NT2/D1 (cell line): ENCODE measurements around the gene ACSBG1.

Experiments used
- DNase-seq: peaks from one replicate; pipeline ENCODE4 v3.0.0-alpha.2; 2011; ENCODE audit warnings: low read depth, low spot score
- H3K27me3 ChIP-seq: 2 replicates; pipeline ENCODE4 v1.6.0; 2011; ENCODE audit warnings: mild to moderate bottlenecking; ENCODE audit not compliant: insufficient read length, insufficient read depth
- H3K36me3 ChIP-seq: 2 replicates; pipeline ENCODE4 v1.6.1; 2011; ENCODE audit warnings: mild to moderate bottlenecking, low read length, mixed read lengths; ENCODE audit not compliant: insufficient read depth, insufficient read length
- H3K4me1 ChIP-seq: 2 replicates; pipeline ENCODE4 v1.5.1; 2011; ENCODE audit not compliant: insufficient read depth, insufficient read length
- H3K4me3 ChIP-seq: 2 replicates; pipeline ENCODE4 v1.5.1; 2011; ENCODE audit warnings: low read depth; ENCODE audit not compliant: insufficient read length
- H3K9ac ChIP-seq: 2 replicates; pipeline ENCODE4 v1.6.0; 2011; ENCODE audit warnings: low read depth; ENCODE audit not compliant: insufficient read length
- H3K9me3 ChIP-seq: 2 replicates; pipeline ENCODE4 v1.5.1; 2011; ENCODE audit warnings: mild to moderate bottlenecking, low read length; ENCODE audit not compliant: insufficient read depth
- SUZ12 ChIP-seq: IDR thresholded peaks from 2 replicates; pipeline ENCODE4 v1.6.1; 2011; ENCODE audit not compliant: insufficient read length, insufficient read depth; ENCODE audit errors: extremely low read depth
- YY1 ChIP-seq: IDR thresholded peaks from 2 replicates; pipeline ENCODE4 v1.6.1; 2011; ENCODE audit not compliant: insufficient read length, insufficient read depth
- ZNF274 ChIP-seq: IDR thresholded peaks from 2 replicates; pipeline ENCODE4 v1.6.1; 2011; ENCODE audit warnings: mild to moderate bottlenecking, low read depth, low read length

The ACSBG1 gene, protein sequence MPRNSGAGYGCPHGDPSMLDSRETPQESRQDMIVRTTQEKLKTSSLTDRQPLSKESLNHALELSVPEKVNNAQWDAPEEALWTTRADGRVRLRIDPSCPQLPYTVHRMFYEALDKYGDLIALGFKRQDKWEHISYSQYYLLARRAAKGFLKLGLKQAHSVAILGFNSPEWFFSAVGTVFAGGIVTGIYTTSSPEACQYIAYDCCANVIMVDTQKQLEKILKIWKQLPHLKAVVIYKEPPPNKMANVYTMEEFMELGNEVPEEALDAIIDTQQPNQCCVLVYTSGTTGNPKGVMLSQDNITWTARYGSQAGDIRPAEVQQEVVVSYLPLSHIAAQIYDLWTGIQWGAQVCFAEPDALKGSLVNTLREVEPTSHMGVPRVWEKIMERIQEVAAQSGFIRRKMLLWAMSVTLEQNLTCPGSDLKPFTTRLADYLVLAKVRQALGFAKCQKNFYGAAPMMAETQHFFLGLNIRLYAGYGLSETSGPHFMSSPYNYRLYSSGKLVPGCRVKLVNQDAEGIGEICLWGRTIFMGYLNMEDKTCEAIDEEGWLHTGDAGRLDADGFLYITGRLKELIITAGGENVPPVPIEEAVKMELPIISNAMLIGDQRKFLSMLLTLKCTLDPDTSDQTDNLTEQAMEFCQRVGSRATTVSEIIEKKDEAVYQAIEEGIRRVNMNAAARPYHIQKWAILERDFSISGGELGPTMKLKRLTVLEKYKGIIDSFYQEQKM

DNA sequence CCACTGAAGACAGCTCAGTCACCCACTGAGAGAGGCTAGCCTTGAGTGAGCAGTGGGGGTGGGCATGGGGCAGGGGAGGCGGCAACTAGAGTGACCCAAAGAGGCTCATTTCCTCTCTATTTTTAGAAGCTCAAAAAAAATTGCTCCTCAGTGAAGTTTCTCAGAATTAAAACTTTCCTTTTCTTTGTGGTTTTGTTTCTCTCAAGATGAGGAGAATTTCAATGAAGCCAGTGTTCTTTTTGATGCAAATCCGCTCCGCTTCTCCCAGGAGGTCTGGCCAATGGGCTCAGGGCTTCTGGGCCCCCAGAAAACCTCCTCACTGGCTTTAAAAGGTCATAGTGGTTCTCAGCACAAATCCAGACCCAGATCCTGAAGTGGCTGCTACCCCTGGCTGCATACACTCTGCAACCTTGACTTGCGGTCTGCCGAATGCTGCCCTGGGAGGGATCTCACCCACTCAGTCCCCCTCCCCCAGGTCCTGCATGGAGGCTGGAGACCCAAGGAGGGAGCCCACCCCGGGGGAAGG is at the start of gene ACSBG1:
Gene ACSBG1, minus strand, starts transcription at position 51 of the 526 bp plus-strand sequence. CDS start 64 bp downstream, outside the sequence.
- no peaks in the 10 kb centered on the region for H3K9me3 ChIP-seq
- TF ChIP-seq ZNF274 (no peak), SUZ12 (no peak), YY1 (no peak)
- H3K9ac ChIP-seq: peak within 1 kb of the TSS; percentile 14
- H3K4me3 ChIP-seq: no peak within 1 kb of the TSS
- peak; percentile 78 for DNase-seq
- peaks cover 14% of the 10 kb centered on the region for H3K4me1 ChIP-seq
- H3K36me3 ChIP-seq: no peaks in the 10 kb centered on the region
- no peaks in the 10 kb centered on the region for H3K27me3 ChIP-seq

DNA sequence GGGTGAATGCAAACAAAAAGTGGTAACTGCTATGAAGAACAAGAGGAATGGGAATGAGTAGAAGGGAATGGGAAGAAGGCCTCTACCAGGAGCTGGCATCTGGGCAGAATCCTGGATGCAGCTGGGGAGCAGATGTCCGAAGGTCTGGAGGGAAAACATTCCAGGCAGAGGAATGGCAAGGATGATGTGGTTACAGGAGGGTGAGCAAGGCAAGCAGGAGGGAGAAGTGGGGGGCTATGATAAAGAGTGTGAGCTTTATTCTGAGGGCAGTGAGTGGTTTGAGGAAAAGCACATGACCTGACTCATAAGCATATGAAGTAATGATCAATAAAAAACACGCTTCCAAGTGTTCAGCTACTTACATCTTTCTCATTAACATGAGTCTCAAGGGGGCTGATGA is 48.0 kb upstream of the ACSBG1 start:
- no peak overlapping the region for H3K9ac ChIP-seq
- peaks cover 75% of the 10 kb centered on the region for H3K36me3 ChIP-seq
- TF ChIP-seq ZNF274: no peak
- no peak for TF ChIP-seq YY1
- TF ChIP-seq SUZ12: no peak
- H3K4me1 ChIP-seq: no peaks in the 10 kb centered on the region
- no peaks in the 10 kb centered on the region for H3K27me3 ChIP-seq
- DNase-seq: no peak
- H3K4me3 ChIP-seq: no peak overlapping the region
- no peaks in the 10 kb centered on the region for H3K9me3 ChIP-seq

DNA sequence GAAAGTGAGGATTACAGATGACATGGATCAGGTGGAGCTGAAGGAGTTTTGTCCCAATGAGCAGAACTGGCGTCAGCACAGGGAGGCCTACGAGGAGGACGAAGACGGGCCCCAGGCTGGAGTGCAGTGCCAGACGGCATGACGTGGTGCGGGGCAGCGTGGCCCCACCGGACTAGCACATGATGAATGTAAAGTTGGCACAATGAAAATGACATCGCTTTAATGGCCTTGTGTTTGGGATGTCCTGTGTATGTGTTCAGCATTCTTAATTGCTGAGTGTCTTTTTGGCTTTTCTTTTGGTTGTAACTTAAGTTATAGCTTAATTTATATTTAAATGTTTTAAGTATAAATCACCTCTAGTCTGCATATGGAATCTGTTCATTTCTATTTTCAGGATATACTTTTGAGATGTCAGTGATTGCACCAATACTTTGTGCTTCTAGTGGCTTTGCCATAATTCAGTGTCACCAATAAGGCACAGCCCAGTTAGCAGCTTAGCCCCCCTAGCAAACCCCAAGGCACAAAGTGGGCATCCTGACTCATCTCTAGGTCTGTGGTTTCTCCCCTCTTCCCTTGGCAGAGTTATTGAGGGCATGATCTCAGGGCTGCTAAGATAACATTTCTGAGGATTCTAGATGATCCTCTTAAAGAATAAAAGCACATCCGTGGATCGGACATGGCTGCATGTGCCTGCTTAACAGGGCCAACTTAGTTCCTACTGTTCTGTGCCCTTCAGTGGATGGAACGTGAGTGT is 46.1 kb upstream of the ACSBG1 start:
- Histone ChIP-seq H3K4me1 (peaks cover 6% of the 10 kb centered on the region), H3K9me3 (no peaks in the 10 kb centered on the region), H3K36me3 (peaks cover 57% of the 10 kb centered on the region), H3K4me3 (no peak overlapping the region), H3K27me3 (no peaks in the 10 kb centered on the region), H3K9ac (no peak overlapping the region)
- DNase-seq: no peak
- no peak for TF ChIP-seq SUZ12
- no peak for TF ChIP-seq YY1
- no peak for TF ChIP-seq ZNF274

DNA sequence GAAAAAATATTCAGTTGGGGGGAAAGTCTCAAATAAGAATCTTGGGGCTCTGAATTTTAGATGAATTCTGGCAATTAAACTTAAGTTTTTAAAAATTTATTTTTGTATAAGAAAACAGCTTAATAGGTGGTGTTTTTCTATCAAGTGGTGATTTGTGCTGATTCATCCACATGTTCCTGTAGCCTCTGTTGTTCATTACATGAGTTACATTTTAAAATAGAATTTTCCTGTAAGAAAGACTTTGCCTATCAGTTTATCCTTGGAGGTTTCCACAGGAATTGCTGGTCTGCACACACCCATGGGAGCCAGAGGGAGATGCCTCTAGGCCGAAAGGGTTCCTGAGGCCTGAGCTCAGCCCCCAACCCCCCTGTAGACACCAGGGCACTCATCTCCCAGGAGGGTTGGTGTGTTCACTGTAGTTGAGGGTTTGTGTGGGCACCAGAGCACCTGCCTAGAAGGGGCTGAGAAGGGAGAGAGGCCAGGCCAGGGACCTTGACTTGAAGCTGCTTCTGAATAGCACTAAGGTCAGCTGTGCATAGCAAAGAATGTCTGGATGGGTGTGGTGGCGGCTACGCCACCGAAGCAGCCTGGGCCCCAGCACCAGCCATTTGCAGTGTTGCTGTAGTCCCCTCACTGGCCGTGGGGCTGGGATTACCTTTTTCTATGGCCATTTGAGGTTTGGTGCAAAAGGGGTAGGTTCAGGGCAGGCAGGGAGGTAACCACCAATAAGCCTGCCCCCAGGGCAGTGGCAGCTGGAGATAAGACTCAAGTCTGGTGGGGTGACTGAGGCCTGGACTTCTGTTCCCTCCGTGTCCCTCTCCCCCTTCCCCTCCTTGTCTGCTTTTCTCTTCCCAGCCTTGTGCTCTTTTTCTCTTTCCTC is 41.9 kb upstream of the ACSBG1 start:
- TF ChIP-seq ZNF274: no peak
- no peak for TF ChIP-seq YY1
- no peak for TF ChIP-seq SUZ12

DNA sequence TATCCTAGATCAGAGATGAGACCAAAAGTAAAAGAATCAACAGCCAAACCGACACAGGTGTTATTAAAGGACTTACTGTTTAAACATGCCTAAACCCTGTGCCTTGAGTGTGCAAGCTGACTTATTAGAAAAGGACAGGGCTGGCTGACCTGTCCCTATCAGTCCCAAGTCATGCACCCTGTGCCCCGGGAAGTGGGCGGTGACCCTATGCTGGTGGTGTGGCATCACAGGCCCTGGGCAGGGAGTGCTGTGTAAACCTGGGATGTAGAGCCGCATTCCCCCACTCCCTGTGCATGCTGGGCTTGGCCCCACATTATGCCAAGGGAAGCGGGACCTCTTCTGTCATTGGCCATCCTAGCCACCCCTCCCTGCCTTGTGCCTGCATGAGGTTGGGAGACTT is 40.6 kb upstream of the ACSBG1 start:
- H3K27me3 ChIP-seq: no peaks in the 10 kb centered on the region
- DNase-seq: no peak
- H3K36me3 ChIP-seq: peaks cover 8% of the 10 kb centered on the region
- no peaks in the 10 kb centered on the region for H3K9me3 ChIP-seq
- peaks cover 6% of the 10 kb centered on the region for H3K4me1 ChIP-seq
- TF ChIP-seq SUZ12: no peak
- TF ChIP-seq ZNF274: no peak
- TF ChIP-seq YY1: no peak
- no peak overlapping the region for H3K4me3 ChIP-seq
- H3K9ac ChIP-seq: no peak overlapping the region

More for the DNA sequence above, 41.9 kb upstream of the ACSBG1 start:
- H3K9ac ChIP-seq: peak overlapping the region; percentile 21
- no peaks in the 10 kb centered on the region for H3K27me3 ChIP-seq
- H3K4me3 ChIP-seq: no peak overlapping the region
- no peaks in the 10 kb centered on the region for H3K9me3 ChIP-seq
- peaks cover 19% of the 10 kb centered on the region for H3K36me3 ChIP-seq
- DNase-seq: no peak
- H3K4me1 ChIP-seq: peaks cover 6% of the 10 kb centered on the region

DNA sequence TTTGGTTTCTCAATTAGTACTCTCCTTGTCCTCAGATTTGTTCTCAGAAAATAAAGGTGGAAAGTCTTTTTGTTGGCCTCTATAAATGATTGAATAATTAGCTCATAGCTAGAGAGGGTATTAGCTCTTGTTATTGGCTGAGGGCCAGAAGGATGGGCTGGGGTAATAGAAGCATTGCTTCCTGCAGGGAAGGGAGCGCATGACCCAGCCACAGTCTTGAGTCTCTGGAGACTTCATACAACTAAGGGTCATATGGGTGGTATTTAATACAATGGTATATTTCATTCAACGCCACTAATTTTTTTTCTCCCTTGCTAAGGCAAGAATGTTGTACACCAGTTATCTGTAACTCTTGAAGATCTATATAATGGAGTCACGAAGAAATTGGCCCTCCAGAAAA is 38.4 kb upstream of the ACSBG1 start:
- Histone ChIP-seq H3K27me3 (no peaks in the 10 kb centered on the region), H3K9ac (no peak overlapping the region), H3K4me1 (peaks cover 6% of the 10 kb centered on the region), H3K4me3 (no peak overlapping the region), H3K9me3 (no peaks in the 10 kb centered on the region), H3K36me3 (peaks cover 5% of the 10 kb centered on the region)
- TF ChIP-seq YY1 (no peak), SUZ12 (no peak), ZNF274 (no peak)
- no peak for DNase-seq
